Hematopoietic multipotent progenitor cell treated with erythropoietin and hydrocortisone succinate and interleukin-3 and kit ligand, for 15 days (in vitro differentiated cells): ENCODE measurements around the gene ADI1.
"Not testable (repeated sequence)": the region's sequence is repeated elsewhere in the genome, so short reads cannot be mapped to it uniquely, and the experiment has no call there.

Source experiments
- DNase-seq: peaks from one replicate; pipeline ENCODE4 v3.0.0-alpha.2; 2015; ENCODE audit warnings: low spot score

The ADI1 gene

GRCh38 chr2:3462493-3463104 lies 56.7 kb downstream of the ADI1 start:
- DNase-seq: no peak

GRCh38 chr2:3461801-3462492 lies 57.4 kb downstream of the ADI1 start:
- DNase-seq: peak; percentile 70

- no peak for DNase-seq
Observed at GRCh38 chr2:3460831-3461800, 58.2 kb downstream of the ADI1 start.

- DNase-seq: no peak
Observed at GRCh38 chr2:3460156-3460555, 59.2 kb downstream of the ADI1 start.

- DNase-seq: no peak
Observed at GRCh38 chr2:3459185-3460015, 59.9 kb downstream of the ADI1 start.

GRCh38 chr2:3458396-3459184 lies 60.7 kb downstream of the ADI1 start:
- DNase-seq: peak; percentile 19

GRCh38 chr2:3457524-3458395 lies 61.6 kb downstream of the ADI1 start:
- DNase-seq: no peak

- DNase-seq: no peak
Observed at GRCh38 chr2:3456125-3456524, 63.2 kb downstream of the ADI1 start.

GRCh38 chr2:3454802-3455201 lies 64.5 kb downstream of the ADI1 start:
- DNase-seq: no peak

- DNase-seq: not testable (repeated sequence)
Observed at GRCh38 chr2:3454005-3454404, 65.3 kb downstream of the ADI1 start.

GRCh38 chr2:3453190-3453999 lies 65.9 kb downstream of the ADI1 start:
- DNase-seq: no peak

- DNase-seq: no peak
Observed at GRCh38 chr2:3451926-3452671, 67.2 kb downstream of the ADI1 start.

- DNase-seq: no peak
Observed at GRCh38 chr2:3451169-3451568, 68.2 kb downstream of the ADI1 start.

- no peak for DNase-seq
Observed at GRCh38 chr2:3450385-3451010, 68.8 kb downstream of the ADI1 start.

GRCh38 chr2:3449936-3450335 lies 69.4 kb downstream of the ADI1 start:
- no peak for DNase-seq

GRCh38 chr2:3449086-3449485 lies 70.2 kb downstream of the ADI1 start:
- no peak for DNase-seq

- DNase-seq: not testable (repeated sequence)
Observed at GRCh38 chr2:3448441-3448911, 70.9 kb downstream of the ADI1 start.
